Neural cell (in vitro differentiated cells): ENCODE data around the gene AGTR1. TPM values are rescaled to one million over a fixed set of nuclear protein-coding genes. Genes with fewer than 3 reads are reported as not detected.
"Not testable (repeated sequence)": the region's sequence is repeated elsewhere in the genome, so short reads cannot be mapped to it uniquely, and the experiment has no call there.

Experiments used
- H2AFZ ChIP-seq: fragments of 200-600, 300-800 bp; sonication (generic), shearing (Covaris generic); 2 replicates; pipeline ENCODE4 v1.6.0; 2014; ENCODE audit warnings: low read depth, mild to moderate bottlenecking, antibody characterized with exemption, low read length, moderate library complexity
- H3F3A ChIP-seq: fragments of 200-600 bp; shearing (Covaris generic); 2 replicates; pipeline ENCODE4 v1.6.1; 2016; ENCODE audit warnings: mild to moderate bottlenecking, moderate library complexity, mixed read lengths, antibody characterized with exemption, low read length; ENCODE audit not compliant: insufficient read depth, poor library complexity, severe bottlenecking
- H3K27ac ChIP-seq: fragments of 200-600, 300-800 bp; sonication (generic), shearing (Covaris generic); 2 replicates; pipeline ENCODE4 v1.5.1; 2014; ENCODE audit warnings: mild to moderate bottlenecking, low read length, moderate library complexity
- H3K27me3 ChIP-seq: fragments of 300-800, 200-600 bp; sonication (generic), shearing (Covaris generic); 2 replicates; pipeline ENCODE4 v1.6.0; 2014; ENCODE audit warnings: mild to moderate bottlenecking, low read depth, low read length, moderate library complexity; ENCODE audit not compliant: insufficient read depth
- H3K36me3 ChIP-seq: fragments of 300-800, 200-600 bp; sonication (generic), shearing (Covaris generic); 2 replicates; pipeline ENCODE4 v1.5.1; 2014; ENCODE audit warnings: mild to moderate bottlenecking, antibody characterized with exemption, low read length, moderate library complexity; ENCODE audit not compliant: insufficient read depth
- H3K4me2 ChIP-seq: fragments of 300-800, 200-600 bp; sonication (generic), shearing (Covaris generic); 2 replicates; pipeline ENCODE4 v1.6.0; 2014; ENCODE audit warnings: mild to moderate bottlenecking, low read length
- H3K4me3 ChIP-seq: fragments of 300-800, 200-600 bp; sonication (generic), shearing (Covaris generic); 2 replicates; pipeline ENCODE4 v1.5.1; 2014; ENCODE audit warnings: mild to moderate bottlenecking, low read length, moderate library complexity
- H3K79me2 ChIP-seq: fragments of 200-600 bp; shearing (Covaris generic); replicated peaks from 2 replicates; pipeline ENCODE4 v1.6.0; 2014; ENCODE audit warnings: mild to moderate bottlenecking, low read length, moderate library complexity; ENCODE audit not compliant: insufficient read depth
- H3K9ac ChIP-seq: fragments of 300-800, 200-600 bp; sonication (generic), shearing (Covaris generic); 2 replicates; pipeline ENCODE4 v1.6.1; 2016; ENCODE audit warnings: mild to moderate bottlenecking, low read length, mixed read lengths
- H3K9me2 ChIP-seq: fragments of 200-600 bp; shearing (Covaris generic); 2 replicates; pipeline ENCODE4 v1.6.1; 2016; ENCODE audit warnings: mild to moderate bottlenecking, low read length, mixed read lengths; ENCODE audit not compliant: insufficient read depth
- H3K9me3 ChIP-seq: fragments of 200-600, 300-800 bp; sonication (generic), shearing (Covaris generic); 2 replicates; pipeline ENCODE4 v1.6.1; 2016; ENCODE audit warnings: mild to moderate bottlenecking, mixed run types, low read length, moderate library complexity, mixed read lengths
- H4K20me1 ChIP-seq: fragments of 200-600 bp; shearing (Covaris generic); 2 replicates; pipeline ENCODE4 v1.6.1; 2016; ENCODE audit warnings: mild to moderate bottlenecking, mixed run types; ENCODE audit not compliant: insufficient read depth
- EP300 ChIP-seq: fragments of 450-650 bp; conservative IDR thresholded peaks from 2 replicates; pipeline ENCODE4 v1.6.1; 2014; ENCODE audit warnings: antibody characterized with exemption, mild to moderate bottlenecking, moderate library complexity; ENCODE audit not compliant: poor library complexity, severe bottlenecking
- EZH2 ChIP-seq: fragments of 200-600, 300-800 bp; shearing (Covaris generic), sonication (generic); IDR thresholded peaks from 2 replicates; pipeline ENCODE4 v1.6.1; 2014; ENCODE audit warnings: antibody characterized with exemption, low read length, borderline replicate concordance, mild to moderate bottlenecking; ENCODE audit not compliant: insufficient read depth, poor library complexity, severe bottlenecking
- MXI1 ChIP-seq: fragments of 450-650 bp; conservative IDR thresholded peaks from 2 replicates; pipeline ENCODE4 v1.6.1; 2014; ENCODE audit warnings: antibody characterized with exemption, mild to moderate bottlenecking; ENCODE audit not compliant: poor library complexity, severe bottlenecking
- POLR2AphosphoS5 ChIP-seq: IDR thresholded peaks from 2 replicates; pipeline ENCODE4 v1.6.1; 2012
- RAD21 ChIP-seq: fragments of 450-650 bp; conservative IDR thresholded peaks from 2 replicates; pipeline ENCODE4 v1.6.1; 2014; ENCODE audit warnings: antibody characterized with exemption, mild to moderate bottlenecking, moderate library complexity
- SMC3 ChIP-seq: fragments of 450-650 bp; conservative IDR thresholded peaks from 2 replicates; pipeline ENCODE4 v1.6.1; 2014; ENCODE audit warnings: antibody characterized with exemption, mild to moderate bottlenecking, moderate library complexity; ENCODE audit not compliant: poor library complexity
- TAF1 ChIP-seq: IDR thresholded peaks from 2 replicates; pipeline ENCODE4 v1.6.1; 2012; ENCODE audit warnings: low read depth
- polyA plus RNA-seq: library from polyadenylated mRNA; depleted of rRNA; stranded (reverse); fragments of >200 nt; gene quantifications from 2 replicates; pipeline ENCODE4 v1.2.3, GENCODE V29; 2014
- TF ChIP-seq, protein P1 (sequence below): IDR thresholded peaks from 2 replicates; pipeline ENCODE4 v1.6.1; 2012; ENCODE audit warnings: borderline replicate concordance
- TF ChIP-seq, protein P2 (sequence below): fragments of 450-650 bp; IDR thresholded peaks from 2 replicates; pipeline ENCODE4 v1.5.1; 2014; ENCODE audit warnings: antibody characterized with exemption, mild to moderate bottlenecking, moderate library complexity; ENCODE audit not compliant: poor library complexity, severe bottlenecking

The AGTR1 gene
- polyA plus RNA-seq, 1 donor from 2014 or later = 1.3 TPM

GRCh38 chr3:148748283-148748682 is 50.6 kb downstream of the AGTR1 start:
- Histone ChIP-seq H4K20me1 (no peaks in the 10 kb centered on the region), H3F3A (no peaks in the 10 kb centered on the region)

DNA sequence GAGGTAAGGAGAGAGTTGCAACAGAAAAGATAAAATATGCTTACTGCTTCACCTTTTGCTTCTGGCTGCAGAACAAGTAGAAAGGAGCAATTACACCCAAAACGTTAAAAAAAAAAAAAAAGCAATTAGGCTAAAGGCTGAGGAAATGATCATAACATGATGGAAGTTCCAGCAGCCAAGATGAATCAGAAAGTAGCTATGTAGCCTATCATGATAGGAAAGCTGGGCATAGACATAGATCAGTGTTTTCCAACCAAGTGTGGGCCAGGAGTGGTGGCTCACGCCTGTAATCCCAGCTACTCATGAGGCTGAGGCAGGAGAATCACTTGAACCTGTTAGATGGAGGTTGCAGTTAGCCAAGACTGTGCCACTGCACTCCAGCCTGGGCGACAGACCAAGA is 52.6 kb downstream of the AGTR1 start:
- no peak overlapping the region for H3K4me2 ChIP-seq
- H2AFZ ChIP-seq = no peak overlapping the region
- no peak for TF ChIP-seq POLR2AphosphoS5
- TF ChIP-seq, protein P1, sequence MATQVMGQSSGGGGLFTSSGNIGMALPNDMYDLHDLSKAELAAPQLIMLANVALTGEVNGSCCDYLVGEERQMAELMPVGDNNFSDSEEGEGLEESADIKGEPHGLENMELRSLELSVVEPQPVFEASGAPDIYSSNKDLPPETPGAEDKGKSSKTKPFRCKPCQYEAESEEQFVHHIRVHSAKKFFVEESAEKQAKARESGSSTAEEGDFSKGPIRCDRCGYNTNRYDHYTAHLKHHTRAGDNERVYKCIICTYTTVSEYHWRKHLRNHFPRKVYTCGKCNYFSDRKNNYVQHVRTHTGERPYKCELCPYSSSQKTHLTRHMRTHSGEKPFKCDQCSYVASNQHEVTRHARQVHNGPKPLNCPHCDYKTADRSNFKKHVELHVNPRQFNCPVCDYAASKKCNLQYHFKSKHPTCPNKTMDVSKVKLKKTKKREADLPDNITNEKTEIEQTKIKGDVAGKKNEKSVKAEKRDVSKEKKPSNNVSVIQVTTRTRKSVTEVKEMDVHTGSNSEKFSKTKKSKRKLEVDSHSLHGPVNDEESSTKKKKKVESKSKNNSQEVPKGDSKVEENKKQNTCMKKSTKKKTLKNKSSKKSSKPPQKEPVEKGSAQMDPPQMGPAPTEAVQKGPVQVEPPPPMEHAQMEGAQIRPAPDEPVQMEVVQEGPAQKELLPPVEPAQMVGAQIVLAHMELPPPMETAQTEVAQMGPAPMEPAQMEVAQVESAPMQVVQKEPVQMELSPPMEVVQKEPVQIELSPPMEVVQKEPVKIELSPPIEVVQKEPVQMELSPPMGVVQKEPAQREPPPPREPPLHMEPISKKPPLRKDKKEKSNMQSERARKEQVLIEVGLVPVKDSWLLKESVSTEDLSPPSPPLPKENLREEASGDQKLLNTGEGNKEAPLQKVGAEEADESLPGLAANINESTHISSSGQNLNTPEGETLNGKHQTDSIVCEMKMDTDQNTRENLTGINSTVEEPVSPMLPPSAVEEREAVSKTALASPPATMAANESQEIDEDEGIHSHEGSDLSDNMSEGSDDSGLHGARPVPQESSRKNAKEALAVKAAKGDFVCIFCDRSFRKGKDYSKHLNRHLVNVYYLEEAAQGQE = no peak
- TF ChIP-seq MXI1 = no peak
- no peak for TF ChIP-seq EZH2
- TF ChIP-seq TAF1 = no peak
- TF ChIP-seq SMC3 = no peak
- no peak for TF ChIP-seq EP300
- no peaks in the 10 kb centered on the region for H3K9me3 ChIP-seq
- H4K20me1 ChIP-seq = no peaks in the 10 kb centered on the region
- H3K27me3 ChIP-seq = no peaks in the 10 kb centered on the region
- H3K9ac ChIP-seq = no peak overlapping the region
- H3K79me2 ChIP-seq = no peaks in the 10 kb centered on the region
- H3F3A ChIP-seq = no peaks in the 10 kb centered on the region
- no peak overlapping the region for H3K4me3 ChIP-seq
- H3K36me3 ChIP-seq = no peaks in the 10 kb centered on the region
- H3K9me2 ChIP-seq = no peaks in the 10 kb centered on the region
- no peak overlapping the region for H3K27ac ChIP-seq

More at GRCh38 chr3:148748283-148748682, 50.6 kb downstream of the AGTR1 start:
- Histone ChIP-seq H3K27ac (no peak overlapping the region), H3K27me3 (no peaks in the 10 kb centered on the region), H3K9me2 (no peaks in the 10 kb centered on the region), H3K4me3 (no peak overlapping the region), H3K36me3 (no peaks in the 10 kb centered on the region), H3K9ac (no peak overlapping the region), H3K79me2 (no peaks in the 10 kb centered on the region), H3K4me2 (no peak overlapping the region), H3K9me3 (no peaks in the 10 kb centered on the region), H2AFZ (no peak overlapping the region)
- TF ChIP-seq TAF1 = no peak

GRCh38 chr3:148751461-148751860 is 53.8 kb downstream of the AGTR1 start:
- no peak overlapping the region for H3K4me3 ChIP-seq
- TF ChIP-seq POLR2AphosphoS5 (no peak), RAD21 (no peak), EP300 (no peak), TAF1 (no peak), EZH2 (no peak), SMC3 (no peak), MXI1 (no peak)
- TF ChIP-seq, protein P2, sequence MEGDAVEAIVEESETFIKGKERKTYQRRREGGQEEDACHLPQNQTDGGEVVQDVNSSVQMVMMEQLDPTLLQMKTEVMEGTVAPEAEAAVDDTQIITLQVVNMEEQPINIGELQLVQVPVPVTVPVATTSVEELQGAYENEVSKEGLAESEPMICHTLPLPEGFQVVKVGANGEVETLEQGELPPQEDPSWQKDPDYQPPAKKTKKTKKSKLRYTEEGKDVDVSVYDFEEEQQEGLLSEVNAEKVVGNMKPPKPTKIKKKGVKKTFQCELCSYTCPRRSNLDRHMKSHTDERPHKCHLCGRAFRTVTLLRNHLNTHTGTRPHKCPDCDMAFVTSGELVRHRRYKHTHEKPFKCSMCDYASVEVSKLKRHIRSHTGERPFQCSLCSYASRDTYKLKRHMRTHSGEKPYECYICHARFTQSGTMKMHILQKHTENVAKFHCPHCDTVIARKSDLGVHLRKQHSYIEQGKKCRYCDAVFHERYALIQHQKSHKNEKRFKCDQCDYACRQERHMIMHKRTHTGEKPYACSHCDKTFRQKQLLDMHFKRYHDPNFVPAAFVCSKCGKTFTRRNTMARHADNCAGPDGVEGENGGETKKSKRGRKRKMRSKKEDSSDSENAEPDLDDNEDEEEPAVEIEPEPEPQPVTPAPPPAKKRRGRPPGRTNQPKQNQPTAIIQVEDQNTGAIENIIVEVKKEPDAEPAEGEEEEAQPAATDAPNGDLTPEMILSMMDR = no peak
- TF ChIP-seq, protein P1 = no peak
- no peaks in the 10 kb centered on the region for H3K9me2 ChIP-seq
- H3K27me3 ChIP-seq = no peaks in the 10 kb centered on the region
- no peaks in the 10 kb centered on the region for H3K79me2 ChIP-seq
- no peak overlapping the region for H3K4me2 ChIP-seq
- no peaks in the 10 kb centered on the region for H3K9me3 ChIP-seq
- no peak overlapping the region for H3K9ac ChIP-seq
- no peaks in the 10 kb centered on the region for H4K20me1 ChIP-seq
- no peak overlapping the region for H2AFZ ChIP-seq
- H3K27ac ChIP-seq = no peak overlapping the region
- H3F3A ChIP-seq = no peaks in the 10 kb centered on the region
- H3K36me3 ChIP-seq = no peaks in the 10 kb centered on the region

- not testable (repeated sequence) for H3K9me3 ChIP-seq, H4K20me1 ChIP-seq, H3K27ac ChIP-seq, H3K79me2 ChIP-seq, H3K27me3 ChIP-seq, H3F3A ChIP-seq, H3K36me3 ChIP-seq, H3K9ac ChIP-seq, H3K4me3 ChIP-seq, H2AFZ ChIP-seq, H3K4me2 ChIP-seq, H3K9me2 ChIP-seq
Observed at GRCh38 chr3:148753385-148753784, 55.7 kb downstream of the AGTR1 start.
